NCI-H1694 treated with DMSO at 0.1 percent for 48 hours (cell line): Measurements from ENCODE around the gene CNPY4.

ENCODE experiments used
- DNase-seq: peaks from one replicate; lab custom pipeline; 2025; lab: John Stamatoyannopoulos, UW

The CNPY4 gene

GRCh38 chr7:100167912-100168323, 48.5 kb downstream of the CNPY4 start:
- no peak for DNase-seq

- DNase-seq: no peak
Observed at GRCh38 chr7:100169147-100169850, 49.9 kb downstream of the CNPY4 start.

- no peak for DNase-seq
Observed at GRCh38 chr7:100170101-100170897, 50.9 kb downstream of the CNPY4 start.

- no peak for DNase-seq
Observed at GRCh38 chr7:100171087-100171681, 51.8 kb downstream of the CNPY4 start.

GRCh38 chr7:100171840-100172239, 52.4 kb downstream of the CNPY4 start:
- no peak for DNase-seq

- no peak for DNase-seq
Observed at GRCh38 chr7:100173806-100174495, 54.5 kb downstream of the CNPY4 start.

GRCh38 chr7:100174582-100174981, 55.1 kb downstream of the CNPY4 start:
- DNase-seq: no peak
